ENCODE data around the gene SLC22A7. TPM values are rescaled to one million over a fixed set of nuclear protein-coding genes. Genes with fewer than 3 reads are reported as not detected.
"Not testable (repeated sequence)": the region's sequence is repeated elsewhere in the genome, so short reads cannot be mapped to it uniquely, and the experiment has no call there.

The SLC22A7 gene
- total RNA-seq, 1 donor from 2014 or later: not detected

GRCh38 chr6:43292763-43293318 is 5.2 kb upstream of the SLC22A7 start:
- intact Hi-C loops (cut with micrococcal nuclease): no loop called here
- no peak for DNase-seq

GRCh38 chr6:43293698-43294097 is 4.4 kb upstream of the SLC22A7 start:
- DNase-seq (no peak), ATAC-seq (no peak)
- intact Hi-C loops (cut with micrococcal nuclease): no loop called here

More at GRCh38 chr6:43292763-43293318, 5.2 kb upstream of the SLC22A7 start:
- no peak for ATAC-seq

GRCh38 chr6:43294536-43294935 is 3.5 kb upstream of the SLC22A7 start:
- ATAC-seq: no peak
- intact Hi-C loops (cut with micrococcal nuclease): no loop called here
- DNase-seq: no peak

GRCh38 chr6:43295456-43295855 is 2.6 kb upstream of the SLC22A7 start:
- ATAC-seq (no peak), DNase-seq (no peak)
- intact Hi-C loops (cut with micrococcal nuclease): no loop called here

GRCh38 chr6:43296780-43297497 is 1.1 kb upstream of the SLC22A7 start:
- ATAC-seq (no peak), DNase-seq (no peak)
- intact Hi-C loops (cut with micrococcal nuclease): no loop called here

- intact Hi-C loops (cut with micrococcal nuclease): no loop called here
- no peak for DNase-seq
- no peak for ATAC-seq
Measured at GRCh38 chr6:43298565-43299337, 691 bp downstream of the SLC22A7 start.

GRCh38 chr6:43299338-43300293 is 1.6 kb downstream of the SLC22A7 start:
- intact Hi-C loops (cut with micrococcal nuclease): no loop called here
- DNase-seq: no peak
- no peak for ATAC-seq

GRCh38 chr6:43301081-43301870 is 3.2 kb downstream of the SLC22A7 start:
- intact Hi-C loops (cut with micrococcal nuclease): no loop called here
- no peak for ATAC-seq
- DNase-seq: no peak

GRCh38 chr6:43302126-43302525 is 4.1 kb downstream of the SLC22A7 start:
- no peak for ATAC-seq
- no peak for DNase-seq
- intact Hi-C loops (cut with micrococcal nuclease): no loop called here

- DNase-seq; intact Hi-C loops (cut with micrococcal nuclease); ATAC-seq: not testable (repeated sequence)
Measured at GRCh38 chr6:43303006-43303405, 4.9 kb downstream of the SLC22A7 start.

- DNase-seq (no peak), ATAC-seq (no peak)
- intact Hi-C loops (cut with micrococcal nuclease): no loop called here
Measured at GRCh38 chr6:43303751-43304331, 5.8 kb downstream of the SLC22A7 start.

GRCh38 chr6:43304361-43304760 is 6.3 kb downstream of the SLC22A7 start:
- DNase-seq (no peak), ATAC-seq (no peak)
- intact Hi-C loops (cut with micrococcal nuclease): no loop called here

GRCh38 chr6:43304882-43305281 is 6.8 kb downstream of the SLC22A7 start:
- DNase-seq (no peak), ATAC-seq (no peak)
- intact Hi-C loops (cut with micrococcal nuclease): no loop called here

GRCh38 chr6:43306086-43306485 is 8.0 kb downstream of the SLC22A7 start:
- peak; percentile 48 for ATAC-seq
- no peak for DNase-seq
- intact Hi-C loops (cut with micrococcal nuclease): no loop called here

GRCh38 chr6:43307451-43308100 is 9.5 kb downstream of the SLC22A7 start:
- DNase-seq (no peak), ATAC-seq (peak; percentile 4)
- intact Hi-C loops (cut with micrococcal nuclease): no loop called here

- ATAC-seq (peak; percentile 80), DNase-seq (peak; percentile 68)
- intact Hi-C loops (cut with micrococcal nuclease): no loop called here
Measured at GRCh38 chr6:43308101-43308989, 10.3 kb downstream of the SLC22A7 start, which contains the start of gene CRIP3. Gene CRIP3, minus strand, starts transcription at chr6:43308826. Its CDS starts 34 bp downstream, at chr6:43308792.
